Measurements from ENCODE around the gene TMEM130.
A peak's percentile ranks its signal among the peaks of the same experiment; 100 is the strongest.

TMEM130 gene

GRCh38 chr7:98869597-98870120, at the start of gene TMEM130:
TSS of gene TMEM130 (minus strand) at chr7:98870014. CDS start at chr7:98869861, 153 bp downstream.
- DNase-seq: no peak

GRCh38 chr7:98917331-98917730, 47.5 kb upstream of the TMEM130 start:
- DNase-seq: no peak

GRCh38 chr7:98913612-98914011, 43.8 kb upstream of the TMEM130 start:
- no peak for DNase-seq

- no peak for DNase-seq
Measured at GRCh38 chr7:98913026-98913425, 43.2 kb upstream of the TMEM130 start.

- no peak for DNase-seq
Measured at GRCh38 chr7:98911916-98912315, 42.1 kb upstream of the TMEM130 start.

- no peak for DNase-seq
Measured at GRCh38 chr7:98910427-98910826, 40.6 kb upstream of the TMEM130 start.

- DNase-seq: no peak
Measured at GRCh38 chr7:98909487-98909886, 39.7 kb upstream of the TMEM130 start.

- no peak for DNase-seq
Measured at GRCh38 chr7:98908585-98908984, 38.8 kb upstream of the TMEM130 start.

- no peak for DNase-seq
Measured at GRCh38 chr7:98907570-98907969, 37.8 kb upstream of the TMEM130 start.

GRCh38 chr7:98903246-98903645, 33.4 kb upstream of the TMEM130 start:
- no peak for DNase-seq

GRCh38 chr7:98902523-98902922, 32.7 kb upstream of the TMEM130 start:
- DNase-seq: no peak

- no peak for DNase-seq
Measured at GRCh38 chr7:98900815-98901214, 31.0 kb upstream of the TMEM130 start.

GRCh38 chr7:98899816-98900215, 30.0 kb upstream of the TMEM130 start:
- DNase-seq: no peak

GRCh38 chr7:98892609-98893008, 22.8 kb upstream of the TMEM130 start:
- no peak for DNase-seq

- no peak for DNase-seq
Measured at GRCh38 chr7:98887038-98887437, 17.2 kb upstream of the TMEM130 start.

- no peak for DNase-seq
Measured at GRCh38 chr7:98884416-98884815, 14.6 kb upstream of the TMEM130 start.

- DNase-seq: no peak
Measured at GRCh38 chr7:98881561-98882315, 11.9 kb upstream of the TMEM130 start.

GRCh38 chr7:98880485-98880884, 10.7 kb upstream of the TMEM130 start:
- DNase-seq: no peak

- no peak for DNase-seq
Measured at GRCh38 chr7:98879979-98880315, 10.1 kb upstream of the TMEM130 start.

- peak; percentile 41 to 73 for DNase-seq
Measured at GRCh38 chr7:98879198-98879978, 9.6 kb upstream of the TMEM130 start.

- DNase-seq: peak; percentile 59 to 79
Measured at GRCh38 chr7:98878365-98879197, 8.8 kb upstream of the TMEM130 start, which contains the start of gene TRRAP. TSS of gene TRRAP (plus strand) at chr7:98878532. CDS start at chr7:98881151, 2,619 bp downstream.

- DNase-seq: no peak
Measured at GRCh38 chr7:98877692-98878364, 8.0 kb upstream of the TMEM130 start.
